GM12878 (cell line): ENCODE results near the gene PSTPIP2. TPM values are rescaled to one million over a fixed set of nuclear protein-coding genes. Genes with fewer than 3 reads are reported as not detected.

Source experiments
- ATF3 ChIP-seq: IDR thresholded peaks from 2 replicates; pipeline ENCODE4 v1.6.1; 2011; ENCODE audit warnings: low read depth, mild to moderate bottlenecking, low read length, moderate library complexity, borderline replicate concordance; ENCODE audit errors: extremely low read depth
- BCL11A ChIP-seq: IDR thresholded peaks from 2 replicates; pipeline ENCODE4 v1.6.1; 2011; ENCODE audit warnings: low read depth, low read length
- EGR1 ChIP-seq, 2 experiments: IDR thresholded peaks; 1 replicate in 1 of 2; 2 replicates in 1 of 2; pipeline ENCODE4 v1.6.1; 2011 to 2012; ENCODE audit warnings: low read depth in 2 of 2, low read length in 2 of 2, borderline replicate concordance in 1 of 2, mild to moderate bottlenecking in 1 of 2, moderate library complexity in 1 of 2
- MLLT1 ChIP-seq: fragments of 450-650 bp; IDR thresholded peaks from 2 replicates; pipeline ENCODE4 v1.6.1; 2016; ENCODE audit warnings: mild to moderate bottlenecking
- MTA2 ChIP-seq: fragments of 450-650 bp; IDR thresholded peaks from 2 replicates; pipeline ENCODE4 v1.6.1; 2016; ENCODE audit warnings: low read depth, mild to moderate bottlenecking, moderate library complexity
- MYC ChIP-seq: IDR thresholded peaks from 2 replicates; pipeline ENCODE4 v1.6.1; 2011; ENCODE audit warnings: mild to moderate bottlenecking, low read length, moderate library complexity, inconsistent platforms; ENCODE audit not compliant: insufficient read depth, insufficient replicate concordance, insufficient read length, severe bottlenecking
- PKNOX1 ChIP-seq: fragments of 450-650 bp; IDR thresholded peaks from 2 replicates; pipeline ENCODE4 v1.6.1; 2016; ENCODE audit warnings: mild to moderate bottlenecking
- RB1 ChIP-seq: fragments of 450-650 bp; formaldehyde crosslinking; IDR thresholded peaks from 2 replicates; pipeline ENCODE4 v1.6.1; 2017; ENCODE audit warnings: mild to moderate bottlenecking, borderline replicate concordance
- RELB ChIP-seq: fragments of 450-650 bp; IDR thresholded peaks from 2 replicates; pipeline ENCODE4 v1.6.1; 2017; ENCODE audit warnings: low read depth, mild to moderate bottlenecking, moderate library complexity
- SMARCA5 ChIP-seq: fragments of 450-650 bp; IDR thresholded peaks from 2 replicates; pipeline ENCODE4 v1.6.1; 2017; ENCODE audit warnings: mild to moderate bottlenecking
- TAF1 ChIP-seq: IDR thresholded peaks from 2 replicates; pipeline ENCODE4 v1.6.1; 2011; ENCODE audit warnings: mild to moderate bottlenecking, low read depth, low read length, borderline replicate concordance
- ZBTB11 ChIP-seq: fragments of 450-650 bp; formaldehyde crosslinking; IDR thresholded peaks from 2 replicates; pipeline ENCODE4 v1.5.0; 2022; ENCODE audit warnings: mild to moderate bottlenecking, missing genetic modification characterization
- ZNF274 ChIP-seq: IDR thresholded peaks from one replicate; pipeline ENCODE4 v1.8.0; 2011; ENCODE audit not compliant: insufficient read length, insufficient read depth
- ZNF687 ChIP-seq: fragments of 450-650 bp; IDR thresholded peaks from 2 replicates; pipeline ENCODE4 v1.6.1; 2017; ENCODE audit warnings: mild to moderate bottlenecking, moderate library complexity
- ZSCAN29 ChIP-seq: fragments of 450-650 bp; IDR thresholded peaks from 2 replicates; pipeline ENCODE4 v1.6.1; 2017; ENCODE audit warnings: mild to moderate bottlenecking, moderate library complexity
- polyA plus RNA-seq, 11 experiments: library from polyadenylated mRNA; depleted of rRNA in 4 of 11; unstranded in 6 of 11; stranded (reverse) in 5 of 11; fragments of >200 nt; fragmentation: Nextera tagmentation in 4 of 11; fragmentation: Illumina TruSeq in 1 of 11; extraction: Ambion mirVana in 4 of 11; extraction: Trizol in 1 of 11; gene quantifications; 1 replicate in 1 of 11; 2 replicates in 10 of 11; pipeline versions ENCODE4 v1.2.1 to v1.2.3, GENCODE V29; 2011 to 2016; ENCODE audit warnings: inconsistent platforms in 2 of 11, missing spikeins in 2 of 11, low read depth in 1 of 11
- total RNA-seq, 4 experiments: library from RNA; depleted of rRNA in 3 of 4; stranded (reverse); fragments of >200 nt in 3 of 4; fragmentation: Illumina TruSeq in 1 of 4; extraction: Trizol in 1 of 4; gene quantifications; 2 replicates each; pipeline versions ENCODE4 v1.2.1 to v1.2.3, GENCODE V29; 2013 to 2021

Gene PSTPIP2
- total and polyA plus RNA-seq, 10 of the 15 experiments (the other 5 are each of a cell fraction or from before 2014, with no cell fraction given), result 0.69 to 38.4 (median 24.7) TPM

GRCh38 chr18:46104128-46104911, 32.3 kb upstream of the PSTPIP2 start, which contains the start of gene HAUS1 (continued):
- TF ChIP-seq MTA2 (peak; percentile 24; the same call in 1 of the 2 replicates), BCL11A (no peak), RB1 (peak; percentile 40; the same call in 1 of the 2 replicates), MYC (no peak), ZNF687 (no peak), EGR1 (IDR thresholded peaks at IDR 0.05; ENCODE audit: borderline replicate concordance in 1 of 2, low read depth in 2 of 2, low read length in 2 of 2) (peak in 1 of 2 experiments; percentile 54; a peak in 1 of 3 replicates), MLLT1 (0 out of 2 replicates have a peak, but pooled peaks have one; percentile 7), SMARCA5 (0 out of 2 replicates have a peak, but pooled peaks have one; percentile 46), RELB (peak; percentile 59; the same call in 1 of the 2 replicates), TAF1 (0 out of 2 replicates have a peak, but pooled peaks have one; percentile 16), PKNOX1 (no peak), ATF3 (no peak), ZBTB11 (CRISPR knock-in tag) (no peak), ZNF274 (no peak), ZSCAN29 (no peak)
